GM12878 (cell line): ENCODE results near the gene SEL1L3. TPM values are rescaled to one million over a fixed set of nuclear protein-coding genes. Genes with fewer than 3 reads are reported as not detected.

Source experiments
- ATAC-seq: fragments of 200-7000 bp; cut with Tn5 transposase; 3 replicates; pipeline ENCODE4 v1.9.1; 2020; ENCODE audit warnings: mild to moderate bottlenecking, moderate library complexity
- BruUV-seq: library from RNA; stranded (reverse); fragments of 400-500 nt; replicated peaks from 2 replicates; lab custom pipeline; 2021; lab: Mats Ljungman, UMichigan
- CTCF ChIA-PET: fragments of 300-600 bp; sonication (Branson Sonifier 250); formaldehyde crosslinking; extraction: SDS; loops from one replicate; lab custom pipeline; 2021; ENCODE audit warnings: inconsistent platforms; lab: Yijun Ruan, JAX
- POLR2A ChIA-PET: fragments of 350-600 bp; formaldehyde crosslinking; extraction: SDS; loops from one replicate; lab custom pipeline; 2021; ENCODE audit warnings: inconsistent platforms; lab: Charles Lee
- RAD21 ChIA-PET: fragments of 300-600 bp; sonication (Branson Sonifier 250); formaldehyde crosslinking; loops from one replicate; lab custom pipeline; 2023; ENCODE audit warnings: antibody characterized with exemption; ENCODE audit not compliant: unreplicated experiment; lab: Charles Lee
- SMC1A ChIA-PET: fragments of 300-600 bp; sonication (Branson Sonifier 250); formaldehyde crosslinking; loops from one replicate; lab custom pipeline; 2023; ENCODE audit not compliant: unreplicated experiment, uncharacterized antibody; lab: Charles Lee
- DNase-seq: peaks from one replicate; pipeline ENCODE4 v3.0.0-alpha.2; 2011; ENCODE audit warnings: low read depth, low spot score
- FAIRE-seq: peaks from 3 replicates; lab custom pipeline; 2011; peaks lifted over from hg19 to GRCh38; lab: Jason Lieb, UNC
- H2AFZ ChIP-seq: 2 replicates; pipeline ENCODE4 v1.6.0; 2011; ENCODE audit warnings: low read depth, low read length, control low read depth; ENCODE audit not compliant: control insufficient read depth
- H3K27ac ChIP-seq: 2 replicates; pipeline ENCODE4 v1.5.1; 2011; ENCODE audit warnings: control low read depth; ENCODE audit not compliant: control insufficient read depth, insufficient read depth
- H3K27me3 ChIP-seq, 2 experiments: replicated peaks in 1 of 2; 2 replicates each; pipeline versions ENCODE4 v1.6.0 to v1.6.1; 2011; ENCODE audit warnings: low read length in 1 of 2; ENCODE audit not compliant: control insufficient read depth in 2 of 2, insufficient read depth in 2 of 2
- H3K36me3 ChIP-seq, 2 experiments: 2 replicates each; pipeline ENCODE4 v1.5.1; 2011; ENCODE audit warnings: low read length in 1 of 2; ENCODE audit not compliant: control insufficient read depth in 2 of 2, insufficient read depth in 2 of 2
- H3K4me1 ChIP-seq: 2 replicates; pipeline ENCODE4 v1.6.1; 2011; ENCODE audit warnings: mild to moderate bottlenecking, low read length, moderate library complexity, mixed read lengths; ENCODE audit not compliant: control insufficient read depth, insufficient read depth
- H3K4me2 ChIP-seq: 2 replicates; pipeline ENCODE4 v1.6.0; 2011; ENCODE audit warnings: control low read depth; ENCODE audit not compliant: control insufficient read depth, insufficient read depth
- H3K4me3 ChIP-seq: fragments of 200-600 bp; sonication (generic); 2 replicates; pipeline ENCODE4 v1.5.1; 2016
- H3K79me2 ChIP-seq: 2 replicates; pipeline ENCODE4 v1.6.0; 2011; ENCODE audit warnings: low read length; ENCODE audit not compliant: control insufficient read depth, insufficient read depth
- H3K9ac ChIP-seq: 2 replicates; pipeline ENCODE4 v1.8.0; 2011; ENCODE audit warnings: low read length, control low read depth, mixed read lengths; ENCODE audit not compliant: control insufficient read depth, insufficient read depth
- H3K9me3 ChIP-seq: replicated peaks from 3 replicates; pipeline ENCODE4 v1.5.1; 2011; ENCODE audit warnings: mild to moderate bottlenecking, low read length; ENCODE audit not compliant: control insufficient read depth, insufficient read depth
- H4K20me1 ChIP-seq: 2 replicates; pipeline ENCODE4 v1.6.0; 2011; ENCODE audit not compliant: control insufficient read depth, insufficient read depth
- CUX1 ChIP-seq: IDR thresholded peaks from 2 replicates; pipeline ENCODE4 v1.6.1; 2012; ENCODE audit warnings: improper control_type of control experiment, low read depth, low read length; ENCODE audit not compliant: insufficient replicate concordance
- FOXM1 ChIP-seq: IDR thresholded peaks from 2 replicates; pipeline ENCODE4 v1.6.1; 2012; ENCODE audit warnings: low read depth, mild to moderate bottlenecking, inconsistent platforms, low read length, moderate library complexity
- HDAC2 ChIP-seq: fragments of 200-600 bp; sonication (generic); IDR thresholded peaks from 2 replicates; pipeline ENCODE4 v1.6.1; 2017
- MTA2 ChIP-seq: fragments of 450-650 bp; IDR thresholded peaks from 2 replicates; pipeline ENCODE4 v1.6.1; 2016; ENCODE audit warnings: low read depth, mild to moderate bottlenecking, moderate library complexity
- PAX8 ChIP-seq: fragments of 450-650 bp; IDR thresholded peaks from 2 replicates; pipeline ENCODE4 v1.6.1; 2017; ENCODE audit warnings: mild to moderate bottlenecking, moderate library complexity
- RELA ChIP-seq: fragments of 450-650 bp; IDR thresholded peaks from 2 replicates; pipeline ENCODE4 v1.8.0; 2014; ENCODE audit warnings: borderline replicate concordance; ENCODE audit not compliant: partially characterized antibody
- SMAD5 ChIP-seq: IDR thresholded peaks from 2 replicates; pipeline ENCODE4 v1.6.1; 2016; ENCODE audit warnings: antibody characterized with exemption, low read depth
- TAF1 ChIP-seq: IDR thresholded peaks from 2 replicates; pipeline ENCODE4 v1.6.1; 2011; ENCODE audit warnings: mild to moderate bottlenecking, low read depth, low read length, borderline replicate concordance
- ZZZ3 ChIP-seq: IDR thresholded peaks from 2 replicates; pipeline ENCODE4 v1.6.1; 2011; ENCODE audit warnings: low read depth; ENCODE audit not compliant: control insufficient read depth, insufficient read length
- WGBS: methylation state at CpG from one replicate; pipeline ENCODE4 v1.1.6; 2016; ENCODE audit warnings: low lambda C conversion rate; ENCODE audit not compliant: insufficient replicate concordance, insufficient coverage; ENCODE audit errors: missing lambda C conversion rate; 5-methylcytosine and 5-hydroxymethylcytosine counted together
- in situ Hi-C: fragments of 300-500 bp; cut with MboI; formaldehyde crosslinking; loops from 9 replicates; pipeline ENCODE4 v1.14.3; 2018; ENCODE audit warnings: mixed read lengths
- intact Hi-C: fragments of 100-400 bp; cut with micrococcal nuclease; formaldehyde crosslinking; loops from one replicate; pipeline ENCODE4 v1.14.2; 2022; ENCODE audit not compliant: unreplicated experiment
- polyA plus RNA-seq, 11 experiments: library from polyadenylated mRNA; depleted of rRNA in 4 of 11; unstranded in 6 of 11; stranded (reverse) in 5 of 11; fragments of >200 nt; fragmentation: Nextera tagmentation in 4 of 11; fragmentation: Illumina TruSeq in 1 of 11; extraction: Ambion mirVana in 4 of 11; extraction: Trizol in 1 of 11; gene quantifications; 1 replicate in 1 of 11; 2 replicates in 10 of 11; pipeline versions ENCODE4 v1.2.1 to v1.2.3, GENCODE V29; 2011 to 2016; ENCODE audit warnings: inconsistent platforms in 2 of 11, missing spikeins in 2 of 11, low read depth in 1 of 11
- total RNA-seq, 4 experiments: library from RNA; depleted of rRNA in 3 of 4; stranded (reverse); fragments of >200 nt in 3 of 4; fragmentation: Illumina TruSeq in 1 of 4; extraction: Trizol in 1 of 4; gene quantifications; 2 replicates each; pipeline versions ENCODE4 v1.2.1 to v1.2.3, GENCODE V29; 2013 to 2021
- TF ChIP-seq, protein P1 (sequence below): fragments of 450-650 bp; IDR thresholded peaks from 2 replicates; pipeline ENCODE4 v1.6.1; 2017; ENCODE audit warnings: mild to moderate bottlenecking, low read depth, inconsistent platforms; ENCODE audit not compliant: poor library complexity, severe bottlenecking

The SEL1L3 gene
- total and polyA plus RNA-seq, 10 of the 15 experiments (the other 5 are each of a cell fraction or from before 2014, with no cell fraction given), result 20.4 to 82.2 (median 47.3) TPM

DNA sequence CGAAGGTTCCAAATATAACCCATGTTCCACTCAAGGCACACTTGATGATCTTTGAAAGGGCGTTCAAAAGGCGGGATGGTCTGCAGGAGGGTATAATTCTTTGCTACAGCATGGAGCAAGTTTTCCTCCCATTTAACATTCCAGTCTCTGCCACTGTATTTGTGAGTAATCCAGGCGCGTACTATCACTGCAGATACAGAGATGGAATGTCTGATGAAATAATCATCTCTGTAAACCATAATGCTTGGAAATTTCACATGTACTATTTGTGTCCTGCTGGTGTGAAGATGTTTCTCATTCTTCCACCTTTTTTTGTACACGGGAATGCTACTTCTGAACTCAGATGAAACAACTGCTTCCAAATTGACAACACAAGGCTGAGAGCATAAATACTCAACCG lies 15.5 kb downstream of the SEL1L3 start (continued):
- TF ChIP-seq CUX1, result no peak

DNA sequence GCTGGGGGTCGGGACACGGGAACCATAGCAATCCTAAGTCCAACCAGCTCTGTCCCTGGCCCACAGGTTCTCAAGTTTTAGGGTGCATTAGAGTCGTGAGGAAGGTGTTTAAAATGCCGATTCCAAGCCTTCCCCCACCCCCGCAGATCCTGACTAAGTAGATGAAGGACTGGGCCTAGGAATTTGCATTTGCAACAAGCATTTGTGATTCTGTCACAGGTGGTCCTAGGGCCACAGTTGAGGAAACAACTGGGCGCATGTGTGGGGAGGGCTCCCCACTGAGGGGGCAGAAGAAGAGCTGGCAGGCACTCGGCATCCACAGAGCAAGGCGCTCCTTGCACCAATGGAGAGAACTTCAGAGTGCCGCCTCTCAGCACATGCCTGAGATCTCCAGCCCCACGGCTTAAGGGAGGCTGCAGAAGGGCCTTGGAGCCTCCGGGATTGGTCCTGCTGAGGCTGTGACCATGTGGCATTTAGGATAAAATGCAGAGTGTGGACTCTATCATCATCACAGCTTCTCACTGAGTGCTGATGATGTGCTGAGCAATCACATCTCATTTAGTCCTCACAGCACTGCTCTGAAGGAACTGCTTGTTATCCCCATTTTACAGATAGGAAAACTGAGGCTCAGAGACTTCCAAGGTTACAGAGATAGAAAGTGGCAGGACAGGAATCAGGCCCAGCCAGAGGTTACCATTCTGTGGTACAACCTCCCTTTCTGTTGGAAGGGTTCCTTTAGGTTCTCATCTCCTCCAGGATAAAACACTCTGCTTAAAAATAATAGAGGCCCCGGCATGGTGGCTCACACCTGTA lies 16.7 kb downstream of the SEL1L3 start:
- no peaks in the 10 kb centered on the region for H4K20me1 ChIP-seq
- POLR2A ChIA-PET, result no interaction called here
- H3K4me1 ChIP-seq, result peaks cover 31% of the 10 kb centered on the region
- no peak overlapping the region for H2AFZ ChIP-seq
- intact Hi-C loops, result no loop called here
- in situ Hi-C loops, result no loop called here
- no peak overlapping the region for H3K4me2 ChIP-seq
- SMC1A ChIA-PET, result interaction anchor here (0.6 to 0.8 kb wide), 2 partner anchors 10 to 19 kb away, joined by 3 read pairs; no protein-coding TSS in a partner anchor
- H3K79me2 ChIP-seq, result no peaks in the 10 kb centered on the region
- no peak for FAIRE-seq
- 80% methylated on average over 12 of the region's 12 CpGs for WGBS
- TF ChIP-seq MTA2 (no peak), ZZZ3 (no peak), FOXM1 (no peak), PAX8 (no peak), TAF1 (no peak), SMAD5 (no peak), RELA (no peak), HDAC2 (no peak)
- TF ChIP-seq, protein P1, sequence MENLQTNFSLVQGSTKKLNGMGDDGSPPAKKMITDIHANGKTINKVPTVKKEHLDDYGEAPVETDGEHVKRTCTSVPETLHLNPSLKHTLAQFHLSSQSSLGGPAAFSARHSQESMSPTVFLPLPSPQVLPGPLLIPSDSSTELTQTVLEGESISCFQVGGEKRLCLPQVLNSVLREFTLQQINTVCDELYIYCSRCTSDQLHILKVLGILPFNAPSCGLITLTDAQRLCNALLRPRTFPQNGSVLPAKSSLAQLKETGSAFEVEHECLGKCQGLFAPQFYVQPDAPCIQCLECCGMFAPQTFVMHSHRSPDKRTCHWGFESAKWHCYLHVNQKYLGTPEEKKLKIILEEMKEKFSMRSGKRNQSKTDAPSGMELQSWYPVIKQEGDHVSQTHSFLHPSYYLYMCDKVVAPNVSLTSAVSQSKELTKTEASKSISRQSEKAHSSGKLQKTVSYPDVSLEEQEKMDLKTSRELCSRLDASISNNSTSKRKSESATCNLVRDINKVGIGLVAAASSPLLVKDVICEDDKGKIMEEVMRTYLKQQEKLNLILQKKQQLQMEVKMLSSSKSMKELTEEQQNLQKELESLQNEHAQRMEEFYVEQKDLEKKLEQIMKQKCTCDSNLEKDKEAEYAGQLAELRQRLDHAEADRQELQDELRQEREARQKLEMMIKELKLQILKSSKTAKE, result no peak
- H3K27me3 ChIP-seq, result no peaks in the 10 kb centered on the region
- no peaks in the 10 kb centered on the region; a peak in 1 of 4 replicates for H3K36me3 ChIP-seq
- H3K9me3 ChIP-seq, result no peaks in the 10 kb centered on the region
- H3K4me3 ChIP-seq, result no peak overlapping the region
- H3K27ac ChIP-seq, result no peak overlapping the region
- no peak for DNase-seq
- CTCF ChIA-PET, result interaction anchor here (1.3 to 2.7 kb wide), 3 partner anchors 8 to 12 kb away, joined by 3 to 15 read pairs (median 10); no protein-coding TSS in a partner anchor
- no TSS peak for BruUV-seq
- no peak for ATAC-seq
- H3K9ac ChIP-seq, result no peak overlapping the region
- RAD21 ChIA-PET, result no interaction called here
